GM12878 (cell line): ENCODE measurements around the gene SCT. TPM values are rescaled to one million over a fixed set of nuclear protein-coding genes. Genes with fewer than 3 reads are reported as not detected.

Source experiments
- ATAC-seq: fragments of 200-7000 bp; cut with Tn5 transposase; 3 replicates; pipeline ENCODE4 v1.9.1; 2020; ENCODE audit warnings: mild to moderate bottlenecking, moderate library complexity
- BruUV-seq: library from RNA; stranded (reverse); fragments of 400-500 nt; replicated peaks from 2 replicates; lab custom pipeline; 2021; lab: Mats Ljungman, UMichigan
- CTCF ChIA-PET: fragments of 300-600 bp; sonication (Branson Sonifier 250); formaldehyde crosslinking; extraction: SDS; loops from one replicate; lab custom pipeline; 2021; ENCODE audit warnings: inconsistent platforms; lab: Yijun Ruan, JAX
- POLR2A ChIA-PET: fragments of 350-600 bp; formaldehyde crosslinking; extraction: SDS; loops from one replicate; lab custom pipeline; 2021; ENCODE audit warnings: inconsistent platforms; lab: Charles Lee
- RAD21 ChIA-PET: fragments of 300-600 bp; sonication (Branson Sonifier 250); formaldehyde crosslinking; loops from one replicate; lab custom pipeline; 2023; ENCODE audit warnings: antibody characterized with exemption; ENCODE audit not compliant: unreplicated experiment; lab: Charles Lee
- SMC1A ChIA-PET: fragments of 300-600 bp; sonication (Branson Sonifier 250); formaldehyde crosslinking; loops from one replicate; lab custom pipeline; 2023; ENCODE audit not compliant: unreplicated experiment, uncharacterized antibody; lab: Charles Lee
- DNase-seq: peaks from one replicate; pipeline ENCODE4 v3.0.0-alpha.2; 2011; ENCODE audit warnings: low read depth, low spot score
- FAIRE-seq: peaks from 3 replicates; lab custom pipeline; 2011; peaks lifted over from hg19 to GRCh38; lab: Jason Lieb, UNC
- H2AFZ ChIP-seq: 2 replicates; pipeline ENCODE4 v1.6.0; 2011; ENCODE audit warnings: low read depth, low read length, control low read depth; ENCODE audit not compliant: control insufficient read depth
- H3K27ac ChIP-seq: 2 replicates; pipeline ENCODE4 v1.5.1; 2011; ENCODE audit warnings: control low read depth; ENCODE audit not compliant: control insufficient read depth, insufficient read depth
- H3K27me3 ChIP-seq, 2 experiments: replicated peaks in 1 of 2; 2 replicates each; pipeline versions ENCODE4 v1.6.0 to v1.6.1; 2011; ENCODE audit warnings: low read length in 1 of 2; ENCODE audit not compliant: control insufficient read depth in 2 of 2, insufficient read depth in 2 of 2
- H3K36me3 ChIP-seq, 2 experiments: 2 replicates each; pipeline ENCODE4 v1.5.1; 2011; ENCODE audit warnings: low read length in 1 of 2; ENCODE audit not compliant: control insufficient read depth in 2 of 2, insufficient read depth in 2 of 2
- H3K4me1 ChIP-seq: 2 replicates; pipeline ENCODE4 v1.6.1; 2011; ENCODE audit warnings: mild to moderate bottlenecking, low read length, moderate library complexity, mixed read lengths; ENCODE audit not compliant: control insufficient read depth, insufficient read depth
- H3K4me2 ChIP-seq: 2 replicates; pipeline ENCODE4 v1.6.0; 2011; ENCODE audit warnings: control low read depth; ENCODE audit not compliant: control insufficient read depth, insufficient read depth
- H3K4me3 ChIP-seq: fragments of 200-600 bp; sonication (generic); 2 replicates; pipeline ENCODE4 v1.5.1; 2016
- H3K79me2 ChIP-seq: 2 replicates; pipeline ENCODE4 v1.6.0; 2011; ENCODE audit warnings: low read length; ENCODE audit not compliant: control insufficient read depth, insufficient read depth
- H3K9ac ChIP-seq: 2 replicates; pipeline ENCODE4 v1.8.0; 2011; ENCODE audit warnings: low read length, control low read depth, mixed read lengths; ENCODE audit not compliant: control insufficient read depth, insufficient read depth
- H3K9me3 ChIP-seq: replicated peaks from 3 replicates; pipeline ENCODE4 v1.5.1; 2011; ENCODE audit warnings: mild to moderate bottlenecking, low read length; ENCODE audit not compliant: control insufficient read depth, insufficient read depth
- H4K20me1 ChIP-seq: 2 replicates; pipeline ENCODE4 v1.6.0; 2011; ENCODE audit not compliant: control insufficient read depth, insufficient read depth
- CBFB ChIP-seq: IDR thresholded peaks from 2 replicates; pipeline ENCODE4 v1.6.1; 2016; ENCODE audit warnings: antibody characterized with exemption, low read depth
- HCFC1 ChIP-seq: fragments of 150-350 bp; IDR thresholded peaks from 2 replicates; pipeline ENCODE4 v1.6.1; 2014; ENCODE audit warnings: low read length
- NR2C1 ChIP-seq: fragments of 450-650 bp; IDR thresholded peaks from 2 replicates; pipeline ENCODE4 v1.6.1; 2017; ENCODE audit warnings: antibody characterized with exemption, mild to moderate bottlenecking, moderate library complexity
- POLR2A ChIP-seq: IDR thresholded peaks from 2 replicates; pipeline ENCODE4 v1.6.1; 2011; ENCODE audit warnings: low read depth, mild to moderate bottlenecking, low read length
- WGBS: methylation state at CpG from one replicate; pipeline ENCODE4 v1.1.6; 2016; ENCODE audit warnings: low lambda C conversion rate; ENCODE audit not compliant: insufficient replicate concordance, insufficient coverage; ENCODE audit errors: missing lambda C conversion rate; 5-methylcytosine and 5-hydroxymethylcytosine counted together
- in situ Hi-C: fragments of 300-500 bp; cut with MboI; formaldehyde crosslinking; loops from 9 replicates; pipeline ENCODE4 v1.14.3; 2018; ENCODE audit warnings: mixed read lengths
- intact Hi-C: fragments of 100-400 bp; cut with micrococcal nuclease; formaldehyde crosslinking; loops from one replicate; pipeline ENCODE4 v1.14.2; 2022; ENCODE audit not compliant: unreplicated experiment
- polyA plus RNA-seq, 11 experiments: library from polyadenylated mRNA; depleted of rRNA in 4 of 11; unstranded in 6 of 11; stranded (reverse) in 5 of 11; fragments of >200 nt; fragmentation: Nextera tagmentation in 4 of 11; fragmentation: Illumina TruSeq in 1 of 11; extraction: Ambion mirVana in 4 of 11; extraction: Trizol in 1 of 11; gene quantifications; 1 replicate in 1 of 11; 2 replicates in 10 of 11; pipeline versions ENCODE4 v1.2.1 to v1.2.3, GENCODE V29; 2011 to 2016; ENCODE audit warnings: inconsistent platforms in 2 of 11, missing spikeins in 2 of 11, low read depth in 1 of 11
- total RNA-seq, 4 experiments: library from RNA; depleted of rRNA in 3 of 4; stranded (reverse); fragments of >200 nt in 3 of 4; fragmentation: Illumina TruSeq in 1 of 4; extraction: Trizol in 1 of 4; gene quantifications; 2 replicates each; pipeline versions ENCODE4 v1.2.1 to v1.2.3, GENCODE V29; 2013 to 2021

Gene SCT
- total and polyA plus RNA-seq, 10 of the 15 experiments (the other 5 are each of a cell fraction or from before 2014, with no cell fraction given): not detected

- TF ChIP-seq NR2C1 (no peak), POLR2A (peak; percentile 3; the same call in 1 of the 2 replicates)
- TF ChIP-seq, all 136 proteins: peak for 1
- Histone ChIP-seq H3K4me3 (no peak overlapping the region), H3K27ac (no peak overlapping the region), H3K4me1 (peaks cover 10% of the 10 kb centered on the region), H2AFZ (no peak overlapping the region), H3K27me3 (no peaks in the 10 kb centered on the region), H3K79me2 (peaks cover 22% of the 10 kb centered on the region), H3K36me3 (peaks cover 16 to 70% of the 10 kb centered on the region in 2 experiments; a peak in 3 of 4 replicates), H3K9me3 (no peaks in the 10 kb centered on the region), H3K4me2 (no peak overlapping the region), H3K9ac (no peak overlapping the region), H4K20me1 (peaks cover 11% of the 10 kb centered on the region)
- ATAC-seq (no peak), FAIRE-seq (no peak), DNase-seq (no peak)
- intact Hi-C loops: no loop called here
- 98% methylated on average over 18 of the region's 18 CpGs for WGBS
- ChIA-PET POLR2A (no interaction called here), CTCF (no interaction called here), RAD21 (no interaction called here), SMC1A (no interaction called here)
- in situ Hi-C loops: no loop called here
- no TSS peak for BruUV-seq
Observed at GRCh38 chr11:610146-610801, 16.7 kb downstream of the SCT start.

GRCh38 chr11:609341-609811, 17.6 kb downstream of the SCT start:
- H3K4me2 ChIP-seq: no peak overlapping the region
- intact Hi-C loops (no loop called here), in situ Hi-C loops (no loop called here)
- ChIA-PET POLR2A (no interaction called here), CTCF (no interaction called here), RAD21 (no interaction called here), SMC1A (no interaction called here)
- H3K9ac ChIP-seq: no peak overlapping the region
- peaks cover 11% of the 10 kb centered on the region for H4K20me1 ChIP-seq
- ATAC-seq (no peak), FAIRE-seq (no peak), DNase-seq (no peak)
- no peak overlapping the region for H3K4me3 ChIP-seq
- H3K27ac ChIP-seq: no peak overlapping the region
- H3K36me3 ChIP-seq: peaks cover 21 to 75% of the 10 kb centered on the region in 2 experiments; a peak in 3 of 4 replicates
- BruUV-seq: no TSS peak
- H3K79me2 ChIP-seq: peaks cover 13% of the 10 kb centered on the region
- H3K4me1 ChIP-seq: peaks cover 10% of the 10 kb centered on the region
- WGBS: 97% methylated on average over 26 of the region's 28 CpGs
- no peaks in the 10 kb centered on the region for H3K9me3 ChIP-seq
- no peaks in the 10 kb centered on the region for H3K27me3 ChIP-seq
- TF ChIP-seq CBFB (no peak), POLR2A (0 out of 2 replicates have a peak, but pooled peaks have one; percentile 18), HCFC1 (no peak)
- no peak overlapping the region for H2AFZ ChIP-seq
